DOHH2 (cell line): ENCODE data around the gene ARHGEF7.
A peak's percentile ranks its signal among the peaks of the same experiment; 100 is the strongest.

Source experiments
- H3F3A ChIP-seq: fragments of 200-600 bp; sonication (generic), shearing (Covaris generic); 2 replicates; pipeline ENCODE4 v1.6.0; 2016; ENCODE audit warnings: antibody characterized with exemption, mild to moderate bottlenecking; ENCODE audit not compliant: control insufficient read depth, insufficient read depth
- H3K27ac ChIP-seq: fragments of 200-600 bp; sonication (generic); 2 replicates; pipeline ENCODE4 v1.5.1; 2014; ENCODE audit warnings: low read depth, mild to moderate bottlenecking, low read length, moderate library complexity
- H3K27me3 ChIP-seq: fragments of 200-600 bp; sonication (generic); 2 replicates; pipeline ENCODE4 v1.6.1; 2014; ENCODE audit warnings: mild to moderate bottlenecking, low read length, mixed read lengths; ENCODE audit not compliant: control insufficient read depth
- H3K36me3 ChIP-seq: fragments of 200-600 bp; sonication (generic); 2 replicates; pipeline ENCODE4 v1.6.1; 2014; ENCODE audit warnings: mild to moderate bottlenecking, low read length, moderate library complexity, mixed read lengths; ENCODE audit not compliant: control insufficient read depth
- H3K4me1 ChIP-seq: fragments of 200-600 bp; sonication (generic); 2 replicates; pipeline ENCODE4 v1.6.1; 2014; ENCODE audit warnings: mild to moderate bottlenecking, low read length, mixed read lengths; ENCODE audit not compliant: control insufficient read depth
- H3K4me2 ChIP-seq: fragments of 200-600 bp; sonication (generic); 2 replicates; pipeline ENCODE4 v1.6.0; 2014; ENCODE audit warnings: mild to moderate bottlenecking, low read length, moderate library complexity
- H3K4me3 ChIP-seq: fragments of 200-600 bp; sonication (generic); 2 replicates; pipeline ENCODE4 v1.5.1; 2014; ENCODE audit warnings: mild to moderate bottlenecking, low read length, mixed read lengths
- H3K79me2 ChIP-seq: fragments of 200-600 bp; sonication (generic); 2 replicates; pipeline ENCODE4 v1.6.1; 2014; ENCODE audit warnings: mild to moderate bottlenecking, low read length, mixed read lengths; ENCODE audit not compliant: control insufficient read depth
- H3K9me2 ChIP-seq: fragments of 200-600 bp; sonication (generic); replicated peaks from 2 replicates; pipeline ENCODE4 v1.6.1; 2014; ENCODE audit warnings: mild to moderate bottlenecking, low read length, mixed read lengths; ENCODE audit not compliant: control insufficient read depth
- H3K9me3 ChIP-seq: fragments of 200-600 bp; sonication (generic); 2 replicates; pipeline ENCODE4 v1.6.1; 2014; ENCODE audit warnings: antibody characterized with exemption, low read length, mixed read lengths; ENCODE audit not compliant: control insufficient read depth, insufficient read depth
- H4K20me1 ChIP-seq: fragments of 200-600 bp; sonication (generic); 2 replicates; pipeline ENCODE4 v1.6.0; 2014; ENCODE audit warnings: low read depth, mild to moderate bottlenecking, antibody characterized with exemption, low read length, moderate library complexity; ENCODE audit not compliant: control insufficient read depth, insufficient read depth
- CTCF ChIP-seq: fragments of 200-600 bp; sonication (generic); IDR thresholded peaks from one replicate; pipeline ENCODE4 v1.5.1; 2014; ENCODE audit warnings: antibody characterized with exemption, mild to moderate bottlenecking, low read depth, low read length; ENCODE audit not compliant: poor library complexity, severe bottlenecking
- EZH2phosphoT487 ChIP-seq: fragments of 200-600 bp; sonication (generic); IDR thresholded peaks from 2 replicates; pipeline ENCODE4 v1.6.1; 2017; ENCODE audit warnings: borderline replicate concordance, mild to moderate bottlenecking, antibody characterized with exemption, low read length, moderate library complexity, mixed read lengths

ARHGEF7 gene

GRCh38 chr13:111168107-111168506, 53.0 kb downstream of the ARHGEF7 start:
- Histone ChIP-seq H3K36me3 (peaks cover 87% of the 10 kb centered on the region), H3K79me2 (peaks cover 100% of the 10 kb centered on the region)

GRCh38 chr13:111171112-111171511, 56.0 kb downstream of the ARHGEF7 start:
- Histone ChIP-seq H3K9me2 (no peaks in the 10 kb centered on the region), H3K9me3 (no peaks in the 10 kb centered on the region), H3K27me3 (no peaks in the 10 kb centered on the region), H3F3A (no peaks in the 10 kb centered on the region), H3K79me2 (peaks cover 100% of the 10 kb centered on the region), H3K4me1 (peaks cover 41% of the 10 kb centered on the region), H3K4me3 (no peak overlapping the region), H3K4me2 (peak overlapping the region; percentile 44), H3K27ac (no peak overlapping the region), H3K36me3 (peaks cover 93% of the 10 kb centered on the region), H4K20me1 (no peaks in the 10 kb centered on the region)
- TF ChIP-seq CTCF, result no peak
- TF ChIP-seq EZH2phosphoT487, result no peak

More at GRCh38 chr13:111168107-111168506, 53.0 kb downstream of the ARHGEF7 start:
- H3K4me1 ChIP-seq, result peaks cover 52% of the 10 kb centered on the region
- H3K9me3 ChIP-seq, result no peaks in the 10 kb centered on the region
- no peak overlapping the region for H3K4me3 ChIP-seq
- no peaks in the 10 kb centered on the region for H3K9me2 ChIP-seq
- H3K27me3 ChIP-seq, result no peaks in the 10 kb centered on the region
- no peak overlapping the region for H3K27ac ChIP-seq
- H3F3A ChIP-seq, result no peaks in the 10 kb centered on the region
- H3K4me2 ChIP-seq, result no peak overlapping the region
- H4K20me1 ChIP-seq, result no peaks in the 10 kb centered on the region
- TF ChIP-seq EZH2phosphoT487 (no peak), CTCF (no peak)

DNA sequence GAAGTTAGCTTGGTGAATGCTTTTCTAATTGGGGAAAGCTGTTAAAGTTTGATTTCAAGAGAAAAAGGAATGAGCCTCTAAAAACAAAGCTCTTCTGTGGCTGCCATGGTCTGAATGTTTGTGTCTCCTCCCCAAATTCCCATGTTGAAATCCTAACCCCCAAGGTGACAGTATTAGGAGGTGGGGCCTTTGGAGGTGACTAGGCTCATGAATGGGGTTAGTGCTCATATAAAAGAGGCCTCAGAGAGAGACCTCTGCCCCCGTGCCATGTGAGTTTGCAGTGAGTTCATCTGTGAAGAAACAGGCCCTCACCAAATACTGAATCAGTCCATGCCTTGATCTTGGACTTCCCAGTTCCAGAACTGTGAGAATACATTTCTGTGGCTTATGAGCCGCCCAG, 56.5 kb downstream of the ARHGEF7 start:
- H4K20me1 ChIP-seq, result no peaks in the 10 kb centered on the region
- H3K9me3 ChIP-seq, result no peaks in the 10 kb centered on the region
- TF ChIP-seq EZH2phosphoT487 (no peak), CTCF (no peak)
- no peaks in the 10 kb centered on the region for H3F3A ChIP-seq
- peaks cover 100% of the 10 kb centered on the region for H3K79me2 ChIP-seq
- H3K4me3 ChIP-seq, result no peak overlapping the region
- peaks cover 92% of the 10 kb centered on the region for H3K36me3 ChIP-seq
- H3K4me2 ChIP-seq, result no peak overlapping the region
- H3K27me3 ChIP-seq, result no peaks in the 10 kb centered on the region
- peaks cover 41% of the 10 kb centered on the region for H3K4me1 ChIP-seq
- H3K27ac ChIP-seq, result no peak overlapping the region
- no peaks in the 10 kb centered on the region for H3K9me2 ChIP-seq
